ENCODE data around the gene ABCF3.
A peak's percentile ranks its signal among the peaks of the same experiment; 100 is the strongest.
"Not testable (repeated sequence)": the region's sequence is repeated elsewhere in the genome, so short reads cannot be mapped to it uniquely, and the experiment has no call there.

The ABCF3 gene

DNA sequence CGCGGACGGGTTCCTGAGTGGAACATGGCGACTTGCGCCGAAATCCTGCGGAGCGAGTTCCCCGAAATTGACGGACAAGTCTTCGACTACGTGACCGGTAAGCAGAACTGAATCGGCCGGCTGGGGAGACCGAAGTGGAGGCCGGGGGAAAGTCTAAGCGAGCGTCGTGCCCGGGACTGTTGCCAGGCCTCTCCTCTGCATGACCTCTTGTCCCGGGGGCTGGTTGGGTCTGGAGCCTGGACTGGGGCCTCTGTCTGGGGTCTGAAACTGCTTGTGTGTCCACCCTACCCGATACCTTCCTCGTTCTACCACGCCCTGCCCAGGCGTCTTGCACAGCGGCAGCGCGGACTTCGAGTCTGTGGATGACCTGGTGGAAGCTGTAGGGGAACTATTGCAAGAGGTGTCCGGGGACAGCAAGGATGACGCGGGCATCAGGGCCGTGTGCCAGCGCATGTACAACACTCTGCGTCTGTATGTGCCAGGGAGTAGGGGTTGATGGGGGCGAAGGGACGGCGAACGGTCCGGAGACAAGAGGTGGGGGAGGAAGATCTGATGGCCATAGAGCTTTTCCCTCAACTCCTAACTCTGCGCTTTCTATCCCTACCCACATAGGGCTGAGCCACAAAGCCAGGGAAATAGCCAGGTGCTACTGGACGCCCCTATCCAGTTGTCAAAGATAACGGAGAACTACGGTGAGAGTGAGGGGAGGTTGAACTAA is at the start of gene ABCF3:
Gene ABCF3, plus strand, starts transcription at position 16 of the 718 bp plus-strand sequence. Its CDS starts 9 bp downstream, at position 25.
- no peak for DNase-seq

DNA sequence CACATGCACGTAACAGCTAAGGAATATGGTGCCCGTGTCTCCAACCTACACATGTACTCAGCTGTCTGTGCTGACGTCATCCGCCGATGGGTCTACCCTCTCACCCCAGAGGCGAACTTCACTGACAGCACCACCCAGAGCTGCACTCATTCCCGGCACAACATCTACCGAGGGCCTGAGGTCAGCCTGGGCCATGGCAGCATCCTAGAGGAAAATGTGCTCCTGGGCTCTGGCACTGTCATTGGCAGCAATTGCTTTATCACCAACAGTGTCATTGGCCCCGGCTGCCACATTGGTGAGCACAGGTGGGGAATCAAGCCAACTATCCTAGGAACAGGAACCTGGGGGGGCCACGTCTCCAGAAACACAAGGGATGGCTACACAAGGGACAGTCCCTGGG is 45.6 kb upstream of the ABCF3 start:
- DNase-seq: no peak

DNA sequence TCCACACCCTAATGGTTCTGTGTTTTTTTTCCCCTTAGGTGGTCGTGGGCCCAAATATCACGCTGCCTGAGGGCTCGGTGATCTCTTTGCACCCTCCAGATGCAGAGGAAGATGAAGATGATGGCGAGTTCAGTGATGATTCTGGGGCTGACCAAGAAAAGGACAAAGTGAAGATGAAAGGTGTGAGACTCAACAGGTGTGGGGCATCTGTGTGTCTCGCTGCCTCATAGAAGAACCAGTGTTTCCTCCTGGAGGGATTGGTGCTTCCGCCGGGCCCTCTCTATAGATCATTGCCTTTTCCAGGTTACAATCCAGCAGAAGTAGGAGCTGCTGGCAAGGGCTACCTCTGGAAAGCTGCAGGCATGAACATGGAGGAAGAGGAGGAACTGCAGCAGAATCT is 43.8 kb upstream of the ABCF3 start:
- DNase-seq: no peak

GRCh38 chr3:184143327-184143726 is 42.7 kb upstream of the ABCF3 start:
- DNase-seq: no peak

GRCh38 chr3:184144505-184144904 is 41.5 kb upstream of the ABCF3 start:
- DNase-seq: no peak

- DNase-seq: no peak
Observed at GRCh38 chr3:184145111-184145524, 40.9 kb upstream of the ABCF3 start.

DNA sequence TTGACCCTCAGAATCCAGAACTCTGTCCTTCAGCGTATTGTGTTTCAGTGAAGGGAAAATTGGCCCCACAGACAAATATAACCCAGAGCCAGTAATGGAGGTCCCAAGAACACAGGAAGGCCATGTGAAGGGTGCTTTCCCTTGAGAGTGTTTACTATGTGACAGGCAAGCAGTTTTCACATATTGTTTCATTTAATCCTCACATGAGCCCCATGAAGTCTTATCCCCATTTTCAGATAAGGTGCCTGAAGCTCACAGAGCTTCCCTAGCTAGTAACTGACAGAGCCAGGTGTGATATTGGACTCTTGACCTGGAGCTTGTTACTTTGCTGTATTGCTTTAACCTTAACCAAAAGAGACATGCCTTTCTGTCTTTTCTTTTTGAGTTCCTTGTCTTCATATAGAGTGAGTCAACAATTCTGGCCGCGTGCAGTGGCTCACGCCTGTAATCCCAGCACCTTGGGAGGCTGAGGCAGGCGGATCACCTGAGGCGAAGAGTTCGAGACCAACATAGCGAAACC is 40.2 kb upstream of the ABCF3 start:
- DNase-seq: no peak

DNA sequence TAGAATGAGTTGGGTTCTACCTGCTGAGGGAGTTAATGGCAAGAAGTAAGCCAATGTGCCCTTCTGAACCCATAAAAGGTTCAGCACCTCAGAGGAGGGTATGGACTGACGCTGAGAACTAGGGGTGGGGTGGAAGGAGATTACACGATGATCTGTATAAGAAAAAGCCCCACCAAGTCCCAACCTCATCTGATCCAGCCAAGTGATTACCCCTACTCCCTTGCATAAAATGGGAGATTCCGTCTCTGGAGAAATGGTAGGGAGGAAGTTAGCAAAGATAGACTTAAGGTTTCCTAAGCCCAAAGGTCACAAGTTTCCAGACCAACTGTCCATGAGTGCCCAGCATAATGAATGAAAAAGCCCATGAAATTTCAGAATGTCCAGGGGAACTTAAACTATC is 37.9 kb upstream of the ABCF3 start:
- DNase-seq: no peak

GRCh38 chr3:184149123-184149522 is 36.9 kb upstream of the ABCF3 start:
- no peak for DNase-seq

DNA sequence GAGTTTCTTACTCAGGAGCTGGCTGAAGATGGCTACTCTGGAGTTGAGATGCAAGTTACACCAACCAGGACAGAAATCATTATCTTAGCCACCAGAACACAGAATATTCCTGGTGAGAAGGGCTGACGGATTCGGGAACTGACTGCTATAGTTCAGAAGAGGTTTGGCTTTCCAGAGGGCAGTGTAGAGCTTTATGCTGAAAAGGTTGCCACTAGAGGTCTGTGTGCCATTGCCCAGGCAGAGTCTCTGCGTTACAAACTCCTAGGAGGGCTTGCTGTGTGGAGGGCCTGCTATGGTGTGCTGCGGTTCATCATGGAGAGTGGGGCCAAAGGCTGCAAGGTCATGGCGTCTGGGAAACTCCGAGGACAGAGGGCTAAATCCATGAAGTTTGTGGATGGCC is 36.2 kb upstream of the ABCF3 start:
- DNase-seq: peak in 1 of 2 experiments; percentile 15

DNA sequence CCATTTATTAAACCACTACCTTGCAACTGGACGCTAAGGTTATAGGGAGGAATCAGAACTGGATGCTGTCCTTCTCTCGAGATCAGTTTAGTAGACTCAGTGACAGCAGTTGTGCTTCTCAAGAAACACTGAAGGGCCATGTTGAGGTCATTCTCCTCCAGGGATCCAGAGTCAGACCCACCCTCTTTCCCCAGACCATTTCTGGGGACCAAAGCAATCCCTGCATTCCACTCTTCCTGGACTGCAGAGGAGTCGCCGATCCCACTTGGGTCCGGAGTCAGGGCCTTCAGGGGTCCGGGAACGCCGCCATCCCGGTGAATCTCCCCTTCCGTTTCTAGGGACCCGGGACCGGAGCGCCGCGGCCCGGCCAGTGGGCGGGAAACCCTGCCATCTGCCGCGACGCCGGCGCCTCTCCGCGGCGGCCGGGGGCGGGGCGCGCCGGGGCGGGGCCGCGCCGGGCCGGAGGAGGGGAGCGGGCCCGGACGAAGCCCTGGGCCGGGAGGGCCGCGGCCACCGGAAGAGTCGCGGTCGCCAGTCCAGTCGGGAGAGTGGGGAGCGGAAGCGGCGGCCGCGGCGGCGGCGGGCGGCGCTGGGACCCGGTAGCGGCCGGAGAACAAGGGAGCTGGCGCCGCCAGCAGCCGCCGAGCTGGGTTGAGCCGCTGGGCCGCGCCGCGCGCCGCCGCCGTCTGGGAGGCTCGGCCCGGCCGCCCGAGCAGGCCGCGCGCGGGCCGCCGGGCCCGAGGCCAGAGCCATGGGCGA is 30.9 kb upstream of the ABCF3 start, which contains the start of gene DVL3:
Gene DVL3, plus strand, starts transcription at position 493 of the 759 bp plus-strand sequence. Its CDS starts 259 bp downstream, at position 752.
- peak in 1 of 2 experiments; percentile 26 for DNase-seq

DNA sequence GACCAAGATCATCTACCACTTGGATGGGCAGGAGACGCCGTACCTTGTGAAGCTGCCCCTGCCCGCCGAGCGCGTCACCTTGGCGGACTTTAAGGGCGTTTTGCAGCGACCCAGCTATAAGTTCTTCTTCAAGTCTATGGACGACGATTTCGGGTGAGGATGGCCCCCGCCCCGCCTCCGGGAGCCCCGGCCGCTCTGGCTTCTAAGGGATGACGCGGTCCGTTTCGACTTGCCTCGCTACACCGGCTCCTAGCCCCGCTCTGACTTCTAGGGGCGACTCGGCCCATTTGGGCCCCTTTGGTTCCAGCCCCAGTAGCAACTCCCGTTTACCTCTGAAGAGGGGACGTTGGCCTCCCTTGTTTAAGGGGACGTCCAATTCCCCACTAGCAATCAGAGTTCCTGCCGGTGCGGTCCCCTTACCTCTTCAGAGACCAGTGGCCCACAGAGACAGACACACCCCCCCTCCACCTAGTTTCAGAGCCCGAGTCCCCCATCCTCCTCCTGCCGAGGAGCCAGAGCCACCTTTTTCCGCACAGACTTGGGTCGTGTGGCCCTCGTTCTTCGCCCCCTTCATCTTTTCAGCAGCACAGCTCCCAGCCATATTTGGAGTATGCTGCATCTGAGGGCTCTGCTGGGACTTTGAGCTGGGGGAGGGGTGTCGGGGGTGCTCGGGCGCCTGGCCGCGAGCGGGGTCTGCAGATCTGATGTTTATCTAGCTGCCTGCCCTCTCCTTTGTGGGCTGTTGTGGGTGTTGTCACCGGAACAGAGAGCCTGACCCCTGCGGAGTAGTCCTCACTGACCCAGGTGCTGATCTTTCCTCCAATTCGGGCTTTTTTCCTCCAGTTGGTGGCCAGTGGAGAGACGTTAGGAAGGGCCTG is 30.1 kb upstream of the ABCF3 start:
- DNase-seq: no peak

GRCh38 chr3:184156522-184156955 is 29.5 kb upstream of the ABCF3 start:
- peak in 1 of 2 experiments; percentile 15 for DNase-seq

- no peak for DNase-seq
Observed at GRCh38 chr3:184157206-184157605, 28.8 kb upstream of the ABCF3 start.

DNA sequence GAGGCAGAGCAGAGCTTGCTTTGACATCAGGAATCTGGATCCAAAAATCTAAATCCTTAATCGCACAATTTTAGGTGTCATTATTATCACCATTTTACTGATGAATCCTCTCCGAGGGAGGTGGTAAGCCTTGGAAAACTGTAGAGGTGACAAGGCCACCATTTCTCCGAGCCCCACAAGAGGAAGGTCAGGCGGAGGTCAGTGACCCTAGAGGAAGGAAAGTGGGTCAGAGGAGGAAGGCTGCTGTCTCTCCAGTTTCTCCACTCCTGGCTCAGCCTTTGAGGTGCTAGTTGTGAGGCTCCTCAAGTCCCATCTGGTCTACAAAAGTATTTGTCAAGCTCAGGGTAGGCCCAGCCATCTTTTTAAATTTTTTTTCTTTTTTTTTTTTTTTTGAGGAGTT is 27.6 kb upstream of the ABCF3 start:
- DNase-seq: no peak

- no peak for DNase-seq
Observed at GRCh38 chr3:184160456-184160855, 25.5 kb upstream of the ABCF3 start.

DNA sequence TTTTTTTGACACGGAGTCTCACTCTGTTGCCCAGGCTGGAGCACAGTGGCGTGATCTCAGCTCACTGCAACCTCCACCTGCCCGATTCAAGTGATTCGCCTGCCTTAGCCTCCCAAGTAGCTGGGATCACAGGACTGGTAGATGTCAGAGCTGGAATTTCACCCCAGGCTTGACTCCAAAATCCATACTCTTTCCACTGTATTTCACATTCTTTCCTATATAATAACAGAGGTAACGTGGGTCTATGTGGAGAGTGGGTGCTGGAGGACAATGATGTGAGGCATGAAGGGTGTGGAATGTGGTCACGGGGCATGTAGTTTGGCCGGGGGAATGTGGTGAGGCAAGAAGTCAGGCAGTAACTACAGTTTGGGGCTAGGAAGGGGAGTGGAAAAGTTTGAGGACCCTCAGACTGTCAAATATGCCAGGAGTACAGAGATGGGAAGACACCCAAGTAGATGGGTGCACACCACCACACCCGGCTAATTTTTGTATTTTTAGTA is 23.4 kb upstream of the ABCF3 start:
- not testable (repeated sequence) for DNase-seq

DNA sequence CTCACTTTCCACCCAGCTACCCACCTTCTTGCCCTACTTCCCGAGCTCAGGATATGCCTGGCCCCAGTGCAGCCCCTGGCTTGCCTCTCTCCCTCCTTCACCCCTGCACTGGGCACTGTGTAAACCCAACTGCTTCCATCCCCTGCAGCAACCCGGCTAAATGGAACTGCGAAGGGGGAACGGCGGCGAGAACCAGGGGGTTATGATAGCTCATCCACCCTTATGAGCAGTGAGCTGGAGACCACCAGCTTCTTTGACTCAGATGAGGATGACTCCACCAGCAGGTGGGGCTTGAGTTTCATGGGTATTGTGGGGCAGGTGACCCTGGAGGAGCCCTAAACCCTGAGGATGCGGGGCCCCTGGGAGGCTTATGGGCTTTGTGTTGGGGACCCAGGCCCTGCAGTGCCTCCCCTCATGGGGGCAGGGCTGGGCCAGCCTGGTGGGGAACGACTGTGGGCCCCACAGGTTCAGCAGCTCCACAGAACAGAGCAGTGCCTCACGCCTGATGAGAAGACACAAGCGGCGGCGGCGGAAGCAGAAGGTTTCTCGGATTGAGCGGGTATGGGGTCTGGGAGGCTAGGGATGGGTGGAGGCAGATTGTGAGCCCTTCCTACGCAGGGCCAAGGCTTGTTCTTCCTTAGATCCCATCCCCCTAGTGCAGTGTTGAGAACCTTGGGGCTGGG is 21.2 kb upstream of the ABCF3 start:
- no peak for DNase-seq

DNA sequence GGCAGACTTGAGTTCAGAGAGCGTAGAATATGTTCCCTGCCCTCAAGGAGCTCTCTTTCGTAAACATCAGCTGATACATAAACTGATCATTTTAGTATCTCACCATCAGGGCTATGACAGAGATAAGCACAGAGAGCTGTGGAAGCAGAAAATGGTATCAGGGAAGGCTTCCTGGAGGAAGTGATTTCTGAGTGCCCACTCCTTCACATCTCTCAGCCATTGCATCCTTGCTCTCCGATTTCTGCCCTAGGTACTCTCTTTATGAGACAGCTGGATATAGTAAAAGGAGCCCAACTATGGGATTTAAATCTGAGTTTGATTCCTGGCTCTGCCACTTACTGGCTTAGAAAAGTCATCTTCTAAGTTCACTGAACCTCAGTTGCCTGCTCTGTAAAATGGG is 20.5 kb upstream of the ABCF3 start:
- no peak for DNase-seq

DNA sequence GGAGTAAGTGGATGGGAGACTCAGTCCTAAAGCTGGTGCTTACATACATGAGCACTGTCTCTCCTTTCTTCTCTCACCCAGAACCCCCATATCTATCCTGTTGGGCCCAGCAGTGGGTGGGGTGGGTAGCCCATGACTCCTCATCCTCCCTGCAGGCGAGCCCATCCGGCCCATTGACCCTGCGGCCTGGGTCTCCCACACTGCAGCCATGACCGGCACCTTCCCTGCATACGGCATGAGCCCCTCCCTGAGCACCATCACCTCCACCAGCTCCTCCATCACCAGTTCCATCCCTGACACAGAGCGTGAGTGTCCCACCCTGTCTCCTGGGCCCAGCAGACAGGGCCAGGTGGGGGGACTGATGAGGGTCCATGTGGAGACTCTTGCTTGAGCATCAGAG is 19.3 kb upstream of the ABCF3 start:
- DNase-seq: no peak

DNA sequence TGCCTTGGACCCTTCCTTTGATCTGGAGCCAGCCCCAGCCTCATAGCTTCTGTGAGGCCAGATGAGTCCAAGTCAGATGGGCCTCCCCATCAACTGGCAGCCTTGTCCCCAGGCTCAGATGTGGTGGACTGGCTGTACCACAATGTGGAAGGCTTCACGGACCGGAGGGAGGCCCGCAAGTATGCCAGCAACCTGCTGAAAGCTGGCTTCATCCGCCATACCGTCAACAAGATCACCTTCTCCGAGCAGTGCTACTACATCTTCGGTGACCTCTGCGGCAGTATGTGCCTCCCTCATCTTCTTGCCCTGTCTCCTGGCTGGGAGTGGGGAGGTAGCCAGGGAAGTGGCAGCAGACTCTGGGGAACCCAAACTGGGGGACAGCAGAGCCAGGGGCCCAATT is 18.2 kb upstream of the ABCF3 start:
- no peak for DNase-seq
